ENCODE results near the gene MANEAL.
A peak's percentile ranks its signal among the peaks of the same experiment; 100 is the strongest.
"Not testable (repeated sequence)": the region's sequence is repeated elsewhere in the genome, so short reads cannot be mapped to it uniquely, and the experiment has no call there.

The MANEAL gene

GRCh38 chr1:37793773-37794371 is at the start of gene MANEAL:
MANEAL (plus strand) TSS chr1:37793847; CDS start chr1:37794183, 336 bp downstream.
- DNase-seq (ENCODE audit: low spot score) = peak; percentile 33

GRCh38 chr1:37746806-37747205 is 46.8 kb upstream of the MANEAL start:
- DNase-seq (ENCODE audit: low spot score) = no peak

- no peak for DNase-seq (ENCODE audit: low spot score)
Measured at GRCh38 chr1:37748565-37748964, 45.1 kb upstream of the MANEAL start.

- no peak for DNase-seq (ENCODE audit: low spot score)
Measured at GRCh38 chr1:37752213-37752582, 41.4 kb upstream of the MANEAL start.

- DNase-seq (ENCODE audit: low spot score) = peak; percentile 38
Measured at GRCh38 chr1:37752583-37753471, 40.8 kb upstream of the MANEAL start.

- no peak for DNase-seq (ENCODE audit: low spot score)
Measured at GRCh38 chr1:37753473-37754321, 40.0 kb upstream of the MANEAL start.

GRCh38 chr1:37755290-37755689 is 38.4 kb upstream of the MANEAL start:
- peak; percentile 76 for DNase-seq (ENCODE audit: low spot score)

GRCh38 chr1:37755951-37756560 is 37.6 kb upstream of the MANEAL start:
- DNase-seq (ENCODE audit: low spot score) = no peak

- DNase-seq (ENCODE audit: low spot score) = no peak
Measured at GRCh38 chr1:37759451-37759850, 34.2 kb upstream of the MANEAL start.

- DNase-seq (ENCODE audit: low spot score) = no peak
Measured at GRCh38 chr1:37761416-37762095, 32.1 kb upstream of the MANEAL start.

GRCh38 chr1:37762516-37762915 is 31.1 kb upstream of the MANEAL start:
- DNase-seq (ENCODE audit: low spot score) = no peak

GRCh38 chr1:37763791-37764413 is 29.7 kb upstream of the MANEAL start:
- no peak for DNase-seq (ENCODE audit: low spot score)

GRCh38 chr1:37764414-37764825 is 29.2 kb upstream of the MANEAL start:
- DNase-seq (ENCODE audit: low spot score) = peak; percentile 46

- no peak for DNase-seq (ENCODE audit: low spot score)
Measured at GRCh38 chr1:37764888-37765441, 28.7 kb upstream of the MANEAL start, which contains the start of gene EPHA10. EPHA10 (minus strand) TSS chr1:37765120; CDS start chr1:37765066, 54 bp downstream.

- DNase-seq (ENCODE audit: low spot score) = no peak
Measured at GRCh38 chr1:37765916-37766664, 27.6 kb upstream of the MANEAL start.

GRCh38 chr1:37767488-37767887 is 26.2 kb upstream of the MANEAL start:
- no peak for DNase-seq (ENCODE audit: low spot score)

GRCh38 chr1:37771440-37771839 is 22.2 kb upstream of the MANEAL start:
- not testable (repeated sequence) for DNase-seq (ENCODE audit: low spot score)

- no peak for DNase-seq (ENCODE audit: low spot score)
Measured at GRCh38 chr1:37776946-37777516, 16.6 kb upstream of the MANEAL start.

- DNase-seq (ENCODE audit: low spot score) = no peak
Measured at GRCh38 chr1:37778654-37779053, 15.0 kb upstream of the MANEAL start.

Measured in activated CD4-positive, alpha-beta T cell treated with anti-CD3 and anti-CD28 coated beads, Interleukin-2, Interleukin-4, amounts not matched to agents 100 ng/mL and 50 ng/mL, durations not matched to agents 16 hours and 8 hours (primary cell).